Cerebellar cortex (tissue), 1 donor: ENCODE data around the gene TCIRG1.

Source experiments
- DNase-seq: peaks from one replicate; pipeline ENCODE4 v3.0.0-alpha.2; 2015; ENCODE audit warnings: low spot score

Gene TCIRG1

GRCh38 chr11:68017980-68018729 lies 20.7 kb upstream of the TCIRG1 start:
- no peak for DNase-seq

- DNase-seq, result no peak
These were observed 20.1 kb upstream of the TCIRG1 start for GRCh38 chr11:68018730-68019190.

GRCh38 chr11:68019486-68019885 lies 19.3 kb upstream of the TCIRG1 start:
- DNase-seq, result no peak

GRCh38 chr11:68020575-68020974 lies 18.2 kb upstream of the TCIRG1 start:
- no peak for DNase-seq

- DNase-seq, result no peak
These were observed 17.5 kb upstream of the TCIRG1 start for GRCh38 chr11:68021167-68021787.

GRCh38 chr11:68022531-68022930 lies 16.3 kb upstream of the TCIRG1 start:
- DNase-seq, result no peak

- DNase-seq, result no peak
These were observed 14.3 kb upstream of the TCIRG1 start for GRCh38 chr11:68024508-68024907.

- no peak for DNase-seq
These were observed 13.8 kb upstream of the TCIRG1 start for GRCh38 chr11:68025047-68025446.

GRCh38 chr11:68026391-68027105 lies 12.3 kb upstream of the TCIRG1 start:
- DNase-seq, result no peak

GRCh38 chr11:68027667-68028066 lies 11.2 kb upstream of the TCIRG1 start:
- no peak for DNase-seq

- DNase-seq, result no peak
These were observed 9.9 kb upstream of the TCIRG1 start for GRCh38 chr11:68028802-68029545.

GRCh38 chr11:68030318-68031143 lies 8.3 kb upstream of the TCIRG1 start, which contains the start of gene NDUFS8:
NDUFS8 (plus strand) TSS chr11:68030681; CDS start chr11:68032152, 1,471 bp downstream.
- DNase-seq, result peak; percentile 100

- no peak for DNase-seq
These were observed 7.7 kb upstream of the TCIRG1 start for GRCh38 chr11:68031144-68031464.

- no peak for DNase-seq
These were observed 6.8 kb upstream of the TCIRG1 start for GRCh38 chr11:68032003-68032402.

GRCh38 chr11:68032997-68033707 lies 5.7 kb upstream of the TCIRG1 start:
- no peak for DNase-seq

- no peak for DNase-seq
These were observed 5.1 kb upstream of the TCIRG1 start for GRCh38 chr11:68033708-68034045.

- no peak for DNase-seq
These were observed 3.5 kb upstream of the TCIRG1 start for GRCh38 chr11:68035266-68035876.

- DNase-seq, result no peak
These were observed 2.6 kb upstream of the TCIRG1 start for GRCh38 chr11:68036141-68036716.

- no peak for DNase-seq
These were observed 2.0 kb upstream of the TCIRG1 start for GRCh38 chr11:68036717-68037239.
